CD4-positive, alpha-beta T cell treated with Interleukin-6 for 4 hours (primary cell): ENCODE measurements around the gene BAZ2B.
"Not testable (repeated sequence)": the region's sequence is repeated elsewhere in the genome, so short reads cannot be mapped to it uniquely, and the experiment has no call there.

Source experiments
- DNase-seq: peaks from one replicate; pipeline ENCODE4 v3.0.0-alpha.2; 2020; ENCODE audit warnings: mixed read lengths

The BAZ2B gene

DNA sequence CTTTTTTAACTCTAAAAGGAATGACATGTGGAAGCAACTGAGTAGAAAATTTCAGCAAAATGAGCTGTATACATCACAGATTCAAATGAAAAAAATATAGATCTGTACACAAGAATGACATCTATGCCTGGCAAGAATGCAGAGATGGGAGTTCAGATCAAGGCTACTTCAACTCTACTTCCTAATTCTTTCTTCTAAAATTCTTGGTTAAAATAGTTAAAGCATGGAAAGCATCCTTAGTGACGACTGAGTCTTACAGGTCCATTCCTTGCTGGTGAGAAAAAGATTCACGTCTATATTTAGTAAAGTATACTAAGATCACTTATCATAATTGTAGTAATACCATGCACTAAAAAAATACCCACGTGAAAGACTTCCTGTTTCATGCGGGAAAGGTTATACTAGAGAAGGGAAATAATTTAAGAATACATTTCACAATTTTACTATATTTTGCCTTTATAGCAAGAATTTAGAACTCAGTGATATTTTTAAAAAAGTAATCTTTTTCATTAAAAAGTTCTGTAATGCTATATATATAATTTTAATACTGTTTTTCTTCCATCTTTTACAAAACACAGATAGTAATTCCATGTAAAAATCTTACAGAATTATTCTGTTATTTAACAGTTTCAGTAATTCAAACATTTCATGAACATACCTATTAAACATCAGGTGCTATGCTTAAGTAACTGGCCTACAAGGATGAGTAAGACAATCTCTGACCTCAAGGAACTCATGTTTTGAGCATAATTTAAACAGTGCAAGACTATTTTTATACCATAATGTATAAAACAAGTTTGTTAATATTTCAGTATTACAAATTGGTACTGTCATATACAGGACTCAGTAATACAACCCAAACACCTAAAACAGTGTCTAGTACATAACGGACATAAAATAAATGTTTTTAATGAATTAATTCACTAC is 159.6 kb downstream of the BAZ2B start:
- no peak for DNase-seq

DNA sequence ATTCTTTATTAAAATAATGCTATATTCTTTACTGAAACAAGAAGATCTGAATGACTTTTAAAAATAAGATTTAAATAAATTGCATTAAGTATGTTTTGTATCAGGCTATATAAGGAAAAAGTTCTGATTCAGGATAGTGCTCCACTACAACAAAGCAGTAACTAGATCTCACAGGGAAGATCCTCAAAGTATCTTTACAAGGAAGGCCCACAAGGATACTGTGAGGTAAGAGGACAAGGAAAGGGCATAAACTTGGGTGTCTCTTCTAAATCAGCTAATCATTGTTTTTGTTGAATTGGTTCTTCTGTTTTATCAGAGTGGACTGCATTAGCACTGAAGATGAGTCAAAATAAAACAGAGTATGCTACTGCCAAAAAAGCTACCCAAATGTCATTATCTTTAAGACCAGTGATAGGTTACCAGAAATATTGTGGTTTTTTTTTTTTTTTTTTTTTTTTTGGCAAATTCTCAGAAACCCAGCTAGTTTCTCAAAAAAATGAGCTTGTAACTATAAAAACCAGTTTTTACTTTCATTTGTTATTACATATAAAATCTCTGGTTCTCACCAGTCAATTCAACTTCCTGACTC is 160.9 kb downstream of the BAZ2B start:
- DNase-seq = no peak

DNA sequence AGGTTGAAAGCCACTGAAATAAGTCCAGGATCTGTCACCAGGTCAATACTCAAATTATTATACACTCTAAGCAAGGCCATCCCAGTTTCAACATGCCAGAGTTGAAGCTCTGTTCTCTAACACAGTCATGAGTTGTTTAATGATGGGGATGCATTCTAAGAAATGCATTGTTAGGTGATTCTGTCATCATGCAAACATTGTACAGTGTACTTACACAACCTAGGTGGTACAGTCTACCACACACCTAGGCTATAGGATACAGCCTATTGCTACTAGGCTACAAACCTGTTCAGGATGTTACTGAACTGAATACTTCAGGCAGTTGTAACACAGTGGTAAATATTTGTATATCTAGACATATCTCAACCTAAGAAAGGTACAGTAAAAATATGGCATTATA is 162.2 kb downstream of the BAZ2B start:
- DNase-seq = no peak

DNA sequence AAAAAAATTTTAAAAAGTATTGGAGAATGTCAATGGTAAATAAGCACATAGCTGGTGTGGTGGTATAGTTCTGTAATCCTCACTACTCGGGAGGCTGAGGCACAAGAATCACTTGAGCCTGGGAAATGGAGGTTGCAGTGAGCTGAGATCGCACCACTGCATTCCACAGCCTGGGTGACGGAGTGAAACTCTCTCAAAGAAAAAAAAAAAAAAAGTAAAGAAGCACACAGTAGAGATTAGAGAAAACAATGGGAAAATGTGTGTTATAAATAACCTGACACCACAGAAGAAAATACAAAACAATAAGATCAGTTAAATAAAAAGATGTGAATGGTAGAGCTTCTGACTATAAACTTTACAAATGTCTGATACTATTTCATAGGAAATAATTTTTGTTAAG is 166.2 kb downstream of the BAZ2B start:
- no peak for DNase-seq

DNA sequence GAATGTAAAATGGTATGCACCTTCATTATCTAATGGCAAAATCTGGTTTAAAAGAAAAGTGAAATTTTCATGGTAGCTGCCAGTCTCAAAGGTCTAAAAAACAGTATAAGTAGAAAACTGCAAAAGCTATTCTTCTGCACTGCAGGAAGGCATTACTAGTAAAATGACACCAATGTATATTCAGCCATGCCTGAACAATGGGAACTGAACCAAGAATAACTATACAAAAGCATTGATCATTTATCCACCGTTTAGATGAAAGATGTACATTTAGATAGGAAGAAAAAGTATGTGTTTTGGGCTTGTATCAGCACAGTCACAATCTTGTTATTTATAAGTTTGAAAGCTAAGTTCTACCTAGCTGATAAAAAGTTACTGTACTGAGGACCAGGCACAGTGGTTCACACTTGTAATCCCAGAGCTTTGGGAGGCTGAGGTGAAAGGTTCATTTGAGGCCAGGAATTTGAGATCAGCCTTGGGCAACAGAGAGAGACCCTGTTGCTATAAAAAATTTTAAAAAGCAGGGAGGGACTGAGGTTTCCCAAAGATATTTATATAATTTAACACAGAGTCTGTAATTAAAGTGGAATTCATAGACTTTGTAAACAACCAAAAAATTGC is 166.7 kb downstream of the BAZ2B start:
- no peak for DNase-seq

DNA sequence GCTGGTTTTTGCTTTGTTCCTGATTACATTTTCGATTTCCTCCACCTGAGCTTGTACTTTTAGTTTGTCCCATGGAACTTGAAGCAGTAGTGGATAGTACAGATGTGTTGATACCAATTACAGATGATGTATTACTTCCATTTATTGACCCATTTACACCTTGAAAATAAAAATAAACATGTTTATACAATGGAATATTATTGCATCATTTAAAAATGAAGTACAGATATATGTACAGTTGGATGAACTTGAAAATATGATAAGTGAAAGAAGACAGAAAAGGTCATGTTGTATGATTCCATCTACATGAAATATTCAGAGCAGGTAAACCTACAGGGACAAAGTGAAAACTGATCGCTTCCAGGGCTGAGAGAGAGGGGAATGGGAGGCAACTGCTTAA is 169.5 kb downstream of the BAZ2B start:
- DNase-seq = no peak

DNA sequence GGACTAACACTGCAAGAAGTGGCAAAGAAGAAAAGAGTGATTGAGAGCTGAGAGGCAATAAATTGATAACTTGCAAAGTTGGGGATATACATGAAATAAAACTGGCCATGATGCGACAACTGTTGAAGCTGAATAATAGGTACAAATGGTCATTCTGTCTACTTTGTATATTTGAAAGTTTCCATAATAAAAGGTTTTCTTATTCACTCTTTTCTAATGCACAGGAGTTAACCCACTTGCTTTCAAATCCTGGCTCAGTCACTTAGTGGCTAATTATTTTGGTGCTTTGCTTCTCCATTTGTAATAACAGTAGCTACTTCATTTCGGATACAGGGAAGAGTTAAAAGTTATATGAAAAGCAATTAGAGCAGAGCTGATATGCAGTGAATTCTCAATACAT is 170.1 kb downstream of the BAZ2B start:
- no peak for DNase-seq

DNA sequence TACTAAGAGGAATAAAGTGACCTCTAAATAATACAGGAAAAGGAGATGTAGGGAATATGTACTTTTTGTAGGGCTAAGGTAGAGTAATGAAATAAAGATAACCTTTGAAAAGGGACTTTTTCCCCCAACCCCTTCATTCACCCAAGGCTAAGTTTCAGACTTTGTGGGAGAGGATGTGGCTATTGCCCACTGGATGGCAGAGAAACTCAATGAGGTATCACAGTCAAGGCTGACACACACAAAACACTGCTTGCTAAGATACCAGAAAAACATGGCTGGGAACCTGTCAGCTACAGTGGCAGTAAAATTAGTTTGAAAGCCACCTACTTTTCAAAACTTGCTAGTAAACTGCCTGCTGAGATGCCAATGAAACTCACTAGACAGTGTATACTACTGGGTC is 171.0 kb downstream of the BAZ2B start:
- no peak for DNase-seq

DNA sequence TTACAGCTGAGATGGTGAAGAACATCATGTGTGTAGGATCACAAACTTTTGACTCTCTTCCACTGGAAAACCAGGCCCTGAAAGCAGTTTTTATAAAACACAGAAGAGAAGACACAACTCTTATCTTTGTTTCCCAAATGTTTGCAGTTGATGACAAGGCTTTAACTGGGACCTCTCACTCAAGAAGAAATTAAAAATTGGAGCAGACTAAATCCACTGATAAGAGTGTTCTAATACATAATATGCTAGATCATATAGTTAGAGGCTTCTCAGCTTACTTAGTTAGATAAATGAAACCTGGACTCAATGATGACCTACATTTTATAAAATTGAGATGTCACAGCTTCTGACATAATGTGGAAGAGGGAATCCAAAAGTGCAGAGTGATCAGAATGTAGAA is 171.6 kb downstream of the BAZ2B start:
- no peak for DNase-seq

DNA sequence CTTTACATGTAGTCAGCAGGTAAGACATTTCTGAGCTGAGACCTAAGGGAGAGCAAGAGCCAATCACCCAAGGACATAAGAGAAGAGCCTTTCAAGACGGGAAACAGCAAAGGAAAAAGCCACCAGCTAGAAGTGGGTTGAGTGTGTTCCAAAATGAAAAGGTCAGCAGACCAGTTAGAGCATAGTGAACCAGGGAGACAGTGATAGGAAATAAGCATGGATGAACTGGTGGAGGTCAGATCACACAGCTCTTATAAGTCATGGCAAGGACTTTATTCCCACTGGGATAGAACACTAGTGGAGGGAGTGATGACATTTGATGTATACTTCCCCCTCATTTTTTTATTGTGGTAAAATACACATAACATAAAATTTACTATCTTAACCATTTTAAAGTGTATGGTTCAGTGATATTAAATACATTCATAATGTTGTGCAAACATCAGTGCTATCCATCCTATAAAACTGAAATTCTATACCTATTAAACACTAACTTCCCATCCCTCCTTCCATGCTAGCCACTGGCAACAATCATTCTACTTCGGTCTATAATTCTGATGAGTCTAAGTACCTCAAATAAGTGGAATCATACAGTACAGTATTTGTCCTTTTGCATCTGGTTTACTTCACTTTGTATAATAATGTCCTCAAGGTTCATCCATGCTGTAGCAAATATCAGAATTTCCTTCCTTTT is 174.0 kb downstream of the BAZ2B start:
- DNase-seq = no peak

DNA sequence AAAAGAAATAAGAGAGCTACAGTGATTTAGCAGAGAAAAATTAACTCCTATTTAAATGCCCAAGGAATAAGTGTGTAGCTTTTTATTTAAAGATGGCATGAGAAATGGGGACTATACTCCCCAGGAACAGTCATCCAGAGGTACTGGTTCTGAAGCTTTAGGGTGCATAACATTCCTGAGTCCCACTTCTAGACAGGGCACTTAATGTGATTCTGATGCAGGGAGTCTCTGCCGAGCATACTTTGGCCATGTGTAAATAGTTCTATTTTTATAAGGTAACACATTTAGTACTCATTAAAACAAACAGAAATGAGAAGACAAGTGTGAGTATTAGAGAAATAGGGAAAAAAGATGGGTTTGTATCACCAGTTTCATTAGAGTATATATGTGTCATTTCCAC is 175.2 kb downstream of the BAZ2B start:
- DNase-seq = no peak

DNA sequence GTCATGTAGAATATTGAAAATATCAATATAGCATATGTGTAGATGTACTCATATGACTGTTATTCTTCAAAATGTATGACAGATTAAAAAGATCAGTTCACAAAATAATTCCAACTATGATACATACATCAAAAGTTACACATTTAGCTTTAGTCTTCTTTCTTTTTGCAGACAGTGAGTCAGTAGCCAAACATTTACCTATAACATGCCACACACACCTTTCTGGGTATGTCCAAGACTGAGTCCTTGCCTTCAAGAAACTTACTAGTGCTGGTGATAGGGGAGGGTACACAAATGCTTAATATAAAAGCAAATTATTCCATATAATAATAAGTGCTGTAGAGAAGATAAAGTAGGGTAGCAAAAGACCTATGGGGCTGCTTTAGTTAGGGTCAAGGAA is 176.9 kb downstream of the BAZ2B start:
- DNase-seq = no peak

DNA sequence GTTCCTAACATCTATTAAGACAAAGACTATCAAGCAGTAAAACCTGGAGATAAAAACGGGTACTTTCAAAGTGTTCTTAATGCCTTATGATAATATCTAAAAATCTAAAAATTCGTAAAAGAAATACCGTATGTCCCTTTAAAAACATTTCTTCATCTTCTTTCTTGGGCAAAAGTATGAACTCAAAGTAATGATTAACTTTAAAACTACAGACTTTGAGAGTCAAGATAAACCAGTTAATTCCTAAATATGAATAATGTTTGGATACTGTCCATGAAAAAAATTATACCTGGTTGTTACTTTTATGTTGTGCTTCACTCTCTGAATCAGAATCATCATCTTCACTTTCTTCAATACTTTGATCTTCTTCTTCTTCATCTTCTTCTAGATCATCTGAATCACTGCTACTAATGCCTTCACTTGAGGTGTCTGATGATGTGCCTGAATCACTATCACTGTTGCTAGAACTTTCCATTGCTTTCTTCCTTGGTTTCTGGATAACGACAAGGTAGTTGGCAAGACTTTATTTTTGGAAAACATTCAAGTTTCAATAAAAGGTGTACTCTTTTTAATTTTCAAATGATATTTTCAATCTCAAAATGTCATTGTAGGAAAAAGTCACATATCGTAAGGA is 177.5 kb downstream of the BAZ2B start:
- DNase-seq = no peak

DNA sequence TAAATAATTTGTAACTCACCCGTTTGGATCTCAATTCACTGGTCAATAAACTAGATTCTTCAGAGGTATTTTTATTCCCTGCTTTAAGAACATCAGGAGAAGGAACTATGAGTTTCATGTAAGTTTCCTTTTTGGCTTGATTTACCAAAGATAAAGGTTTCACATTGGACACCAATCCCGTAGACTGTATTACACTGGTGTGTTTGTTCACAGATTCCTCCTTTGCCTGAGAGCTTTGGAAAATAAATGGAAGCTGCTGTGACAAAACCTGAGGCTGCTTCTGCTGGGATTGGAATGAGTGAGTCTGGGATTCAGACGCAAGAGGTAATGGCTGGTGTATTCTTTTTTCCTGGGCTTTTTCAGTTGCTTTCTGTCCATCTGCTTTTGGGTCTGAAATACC is 178.1 kb downstream of the BAZ2B start:
- DNase-seq = no peak

DNA sequence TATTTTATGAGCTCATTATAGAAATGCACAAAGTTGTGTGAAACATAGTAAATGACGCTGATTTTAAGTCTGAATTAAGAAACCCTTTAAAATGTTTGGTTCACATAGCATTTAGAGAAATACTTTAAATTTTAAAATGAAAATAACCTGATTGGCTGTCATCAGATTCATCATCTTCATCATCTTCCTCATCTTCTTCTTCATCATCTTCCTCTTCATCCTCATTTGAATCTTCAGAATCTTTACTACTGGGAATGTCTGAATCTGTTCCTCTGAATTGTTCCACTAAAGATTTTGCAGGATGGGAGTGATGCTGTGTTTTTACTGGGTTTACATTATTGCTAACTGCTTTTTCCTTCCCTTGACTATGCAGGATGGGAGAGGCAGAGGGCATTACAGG is 183.7 kb downstream of the BAZ2B start:
- DNase-seq = no peak

DNA sequence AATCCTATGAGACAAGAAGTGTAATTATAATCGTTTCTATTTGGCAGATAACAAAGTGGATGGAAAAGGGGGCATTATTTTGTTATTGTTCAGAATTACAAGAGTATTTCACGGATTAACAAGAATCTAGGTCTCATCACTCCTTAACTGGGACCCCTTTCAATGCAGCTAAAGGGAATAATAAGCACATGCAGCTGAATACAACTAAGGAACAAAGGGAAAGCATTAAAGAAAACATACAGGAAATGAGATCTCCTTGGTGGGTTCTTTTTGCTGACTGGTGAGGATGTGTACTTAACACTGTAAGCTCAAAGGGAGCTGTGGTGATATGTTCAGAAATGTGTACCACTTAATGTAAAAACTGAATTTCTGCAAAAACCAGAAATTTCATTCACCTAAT is 189.3 kb downstream of the BAZ2B start:
- no peak for DNase-seq

DNA sequence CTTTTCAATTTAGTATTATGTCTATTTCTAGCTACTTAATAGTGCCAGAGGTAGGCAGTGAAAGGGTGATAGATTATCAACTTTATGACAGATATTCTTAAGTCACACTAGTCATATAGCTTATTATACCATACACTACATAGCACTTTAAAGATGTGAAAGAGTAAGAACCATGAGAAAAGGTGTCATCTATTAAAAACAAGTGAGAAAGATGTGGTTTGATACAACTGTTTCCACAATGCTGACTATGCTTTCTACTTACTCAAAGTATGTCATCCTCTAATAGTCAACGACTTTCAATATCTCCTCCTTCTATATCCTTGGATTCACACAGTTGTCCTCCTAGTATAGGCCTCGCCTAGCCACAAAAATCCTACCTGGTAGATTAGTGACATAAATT is 196.9 kb downstream of the BAZ2B start:
- no peak for DNase-seq

DNA sequence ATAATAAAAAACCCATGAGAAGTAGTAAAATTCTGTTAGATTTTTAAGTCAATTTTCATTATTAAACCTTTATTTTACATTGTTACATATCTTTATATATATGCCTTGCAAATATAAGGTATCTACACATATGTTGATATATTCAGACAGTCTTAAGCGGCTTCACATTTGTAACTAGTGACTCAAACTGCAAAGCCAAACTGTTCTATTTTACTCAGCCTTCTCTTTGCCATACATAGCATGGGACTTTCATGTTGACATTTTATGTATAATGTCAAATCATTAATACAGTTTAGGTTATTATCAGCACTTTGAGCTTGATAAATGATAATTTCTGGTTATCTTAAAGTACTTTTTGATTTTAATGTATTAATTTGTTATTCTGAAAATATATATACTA is 204.9 kb downstream of the BAZ2B start:
- DNase-seq = no peak

DNA sequence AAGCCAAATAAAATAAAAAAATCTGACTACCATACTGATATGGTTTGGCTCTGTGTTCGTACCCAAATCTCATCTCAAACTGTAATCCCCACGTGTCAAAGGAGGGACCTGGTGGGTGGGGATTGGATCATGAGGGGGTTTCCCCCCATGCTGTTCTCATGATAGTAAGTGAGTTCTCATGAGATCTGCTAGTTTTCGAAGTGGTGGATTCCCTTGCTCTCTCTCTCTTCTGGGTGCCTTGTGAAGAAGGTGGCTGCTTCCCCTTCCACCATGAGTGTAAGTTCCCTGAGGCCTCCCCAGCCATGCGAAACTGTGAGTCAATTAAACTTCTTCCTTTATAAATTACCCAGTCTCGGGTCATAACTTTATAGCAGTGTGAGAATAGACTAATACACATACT is 206.1 kb downstream of the BAZ2B start:
- no peak for DNase-seq

DNA sequence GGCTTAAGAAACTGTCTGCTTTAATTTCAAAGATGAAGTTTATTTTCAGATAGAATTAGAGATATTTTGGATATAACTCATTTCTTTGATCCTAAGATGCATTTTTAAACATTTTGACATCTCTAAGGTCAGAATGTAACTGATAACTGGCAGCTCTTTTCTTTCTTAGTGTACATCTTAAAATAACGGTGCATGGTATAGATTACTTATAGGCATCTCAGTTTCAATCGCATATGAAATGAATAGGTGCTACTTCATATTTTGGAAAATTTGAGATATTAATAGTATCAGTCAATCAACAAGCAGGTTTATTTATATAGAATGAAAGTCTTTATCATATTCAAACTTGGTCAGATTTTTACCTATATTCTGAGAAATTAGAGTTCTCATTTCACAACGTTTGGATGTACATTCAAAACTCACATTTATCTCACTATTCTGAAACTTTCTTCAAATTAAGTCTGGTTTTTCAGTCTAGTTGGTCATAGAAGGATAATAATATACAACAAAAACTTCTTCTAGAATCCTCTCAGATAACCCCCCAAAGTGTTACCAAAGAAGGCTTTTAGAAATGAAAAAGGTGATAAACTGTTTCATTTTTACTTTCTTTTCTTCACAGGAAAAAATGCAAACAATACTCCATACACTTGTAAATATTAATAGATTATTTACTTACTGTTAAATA is 207.1 kb downstream of the BAZ2B start:
- no peak for DNase-seq

DNA sequence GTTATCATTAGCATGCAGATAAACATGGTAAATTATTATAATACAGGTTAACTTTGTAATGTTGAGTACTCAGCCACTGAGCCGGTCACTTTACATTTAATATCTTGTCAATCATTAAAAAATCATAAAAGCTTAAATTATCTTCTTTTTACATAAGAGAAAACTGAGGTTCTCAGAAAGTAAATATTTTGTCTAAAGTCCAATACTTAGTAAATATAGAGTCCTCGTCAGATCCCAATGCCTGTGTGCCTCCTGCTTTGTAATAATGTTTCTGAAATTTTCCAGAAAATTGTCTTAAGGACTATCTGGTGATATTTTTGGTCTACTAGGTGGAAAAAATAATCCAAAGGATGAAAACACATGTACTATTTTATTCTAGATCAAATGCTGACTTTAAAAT is 213.6 kb downstream of the BAZ2B start:
- DNase-seq = no peak

DNA sequence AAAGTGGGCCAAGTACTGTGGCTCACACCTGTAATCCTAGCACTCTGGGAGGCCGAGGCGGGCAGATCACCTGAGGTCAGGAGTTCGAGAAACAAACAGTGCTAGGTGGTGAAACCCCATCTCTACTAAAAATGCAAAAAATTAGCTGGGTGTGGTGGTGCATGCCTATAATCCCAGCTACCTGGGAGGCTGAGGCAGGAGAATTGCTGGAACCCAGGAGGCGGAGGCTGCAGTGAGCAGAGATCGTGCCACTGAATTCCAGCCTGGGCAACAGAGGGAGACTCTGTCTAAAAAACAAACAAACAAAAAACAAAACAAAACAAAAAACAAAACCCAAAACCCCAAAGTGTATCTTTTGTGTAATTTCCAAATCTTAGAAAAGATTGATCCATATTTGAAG is 214.2 kb downstream of the BAZ2B start:
- DNase-seq = not testable (repeated sequence)
